Epithelial cell of proximal tubule (primary cell): ENCODE measurements around the gene KRT3. TPM values are rescaled to one million over a fixed set of nuclear protein-coding genes. Genes with fewer than 3 reads are reported as not detected.

Experiments used
- DNase-seq: peaks from one replicate; pipeline ENCODE4 v3.0.0-alpha.2; 2011; ENCODE audit warnings: low read depth
- H3K4me3 ChIP-seq: 2 replicates; pipeline ENCODE4 v1.5.1; 2011; ENCODE audit warnings: low read depth, mild to moderate bottlenecking, low read length
- CTCF ChIP-seq: conservative IDR thresholded peaks from 2 replicates; pipeline ENCODE4 v1.5.1; 2012; ENCODE audit warnings: low read depth, mild to moderate bottlenecking, low read length
- total RNA-seq: library from RNA; depleted of rRNA; stranded (reverse); fragments of >200 nt; gene quantifications from 2 replicates; pipeline ENCODE4 v1.2.3, GENCODE V29; 2015

Gene KRT3
- total RNA-seq, 1 donor from 2014 or later = 0.06 TPM

GRCh38 chr12:52790427-52791270 is 5.3 kb downstream of the KRT3 start:
- DNase-seq = no peak
- H3K4me3 ChIP-seq = no peak overlapping the region
- no peak for TF ChIP-seq CTCF

GRCh38 chr12:52789637-52790426 is 6.1 kb downstream of the KRT3 start:
- H3K4me3 ChIP-seq = no peak overlapping the region
- no peak for TF ChIP-seq CTCF
- no peak for DNase-seq

- H3K4me3 ChIP-seq = no peak overlapping the region
- no peak for TF ChIP-seq CTCF
- DNase-seq = no peak
Observed at GRCh38 chr12:52788876-52789636, 6.9 kb downstream of the KRT3 start.

- TF ChIP-seq CTCF = no peak
- no peak for DNase-seq
- no peak overlapping the region for H3K4me3 ChIP-seq
Observed at GRCh38 chr12:52788192-52788875, 7.6 kb downstream of the KRT3 start.

- DNase-seq = no peak
- H3K4me3 ChIP-seq = no peak overlapping the region
- TF ChIP-seq CTCF = no peak
Observed at GRCh38 chr12:52787324-52788191, 8.4 kb downstream of the KRT3 start.
